ENCODE results near the gene MAP1A.

Gene MAP1A

GRCh38 chr15:43511012-43511885, 6.2 kb upstream of the MAP1A start:
- DNase-seq (ENCODE audit: low spot score), result no peak

- DNase-seq (ENCODE audit: low spot score), result no peak
These were observed 3.9 kb upstream of the MAP1A start for GRCh38 chr15:43513550-43513949.

DNA sequence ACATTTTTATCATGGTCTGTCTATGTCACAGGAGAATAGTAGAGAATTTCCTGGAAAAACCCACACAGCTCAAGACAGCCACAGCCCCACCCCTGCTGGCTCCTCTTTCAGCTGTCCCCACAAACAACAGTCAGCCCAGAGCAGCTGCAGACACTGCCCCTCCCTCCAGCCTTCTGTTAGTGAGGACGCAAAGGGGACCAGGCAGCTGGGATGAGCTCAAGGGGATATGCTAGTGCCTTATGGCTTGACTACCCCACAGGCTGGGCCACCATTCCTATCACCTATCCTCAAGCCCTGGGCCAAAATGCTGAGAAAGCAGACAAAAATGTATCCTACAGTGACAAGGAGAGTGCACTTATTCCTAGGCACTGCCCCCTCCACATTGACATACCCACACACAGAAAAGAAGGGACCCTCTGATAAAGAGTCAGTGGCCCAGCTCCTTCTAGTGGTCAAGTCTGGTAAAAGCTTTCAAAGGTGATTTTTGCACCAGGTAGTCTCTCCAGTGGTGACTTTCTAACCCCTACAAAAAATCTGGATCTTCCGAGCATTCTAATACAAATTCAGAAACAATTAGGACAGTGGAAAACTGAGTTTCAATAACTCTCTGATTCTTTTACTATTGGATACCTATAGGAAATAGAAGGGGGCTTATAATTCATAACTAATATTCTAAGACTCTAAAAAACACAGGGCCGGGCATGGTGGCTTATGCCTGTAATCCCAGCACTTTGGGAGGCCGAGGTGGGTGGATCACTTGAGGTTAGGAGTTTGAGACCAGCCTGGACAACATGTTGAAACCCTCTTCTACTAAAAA, 3.0 kb upstream of the MAP1A start:
- peak; percentile 59 for DNase-seq (ENCODE audit: low spot score)

GRCh38 chr15:43515741-43516140, 1.7 kb upstream of the MAP1A start:
- no peak for DNase-seq (ENCODE audit: low spot score)

DNA sequence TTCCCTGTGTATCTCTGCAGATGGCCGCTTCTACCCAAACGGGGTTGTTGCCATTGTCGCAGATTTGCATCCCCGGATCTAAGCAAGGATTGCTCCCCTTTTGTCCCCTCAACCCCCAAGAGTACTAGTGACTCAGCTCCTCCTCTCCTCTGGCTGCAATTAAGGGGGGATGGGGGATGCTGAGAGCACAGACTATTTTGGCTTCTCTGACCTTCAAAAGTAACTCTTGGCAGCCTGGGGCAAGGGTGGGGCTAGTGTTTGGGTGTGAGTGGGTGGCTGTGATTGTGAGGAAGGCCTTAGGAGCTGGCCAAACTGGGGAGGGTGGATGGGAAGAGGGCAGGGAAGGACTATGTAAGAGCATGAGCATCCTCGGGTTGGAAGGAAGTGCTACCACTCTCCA, 1.2 kb upstream of the MAP1A start:
- DNase-seq (ENCODE audit: low spot score), result no peak

GRCh38 chr15:43516801-43517353, 531 bp upstream of the MAP1A start:
- DNase-seq (ENCODE audit: low spot score), result no peak

GRCh38 chr15:43518197-43518761, 871 bp downstream of the MAP1A start:
- DNase-seq (ENCODE audit: low spot score), result no peak

GRCh38 chr15:43519196-43519595, 1.8 kb downstream of the MAP1A start:
- no peak for DNase-seq (ENCODE audit: low spot score)

- DNase-seq (ENCODE audit: low spot score), result no peak
These were observed 2.7 kb downstream of the MAP1A start for GRCh38 chr15:43520138-43520537.

- no peak for DNase-seq (ENCODE audit: low spot score)
These were observed 4.0 kb downstream of the MAP1A start for GRCh38 chr15:43521419-43521818.

- no peak for DNase-seq (ENCODE audit: low spot score)
These were observed 4.8 kb downstream of the MAP1A start for GRCh38 chr15:43522247-43522646.

GRCh38 chr15:43523646-43524045, 6.2 kb downstream of the MAP1A start:
- DNase-seq (ENCODE audit: low spot score), result no peak

- no peak for DNase-seq (ENCODE audit: low spot score)
These were observed 6.9 kb downstream of the MAP1A start for GRCh38 chr15:43524254-43524845.

DNA sequence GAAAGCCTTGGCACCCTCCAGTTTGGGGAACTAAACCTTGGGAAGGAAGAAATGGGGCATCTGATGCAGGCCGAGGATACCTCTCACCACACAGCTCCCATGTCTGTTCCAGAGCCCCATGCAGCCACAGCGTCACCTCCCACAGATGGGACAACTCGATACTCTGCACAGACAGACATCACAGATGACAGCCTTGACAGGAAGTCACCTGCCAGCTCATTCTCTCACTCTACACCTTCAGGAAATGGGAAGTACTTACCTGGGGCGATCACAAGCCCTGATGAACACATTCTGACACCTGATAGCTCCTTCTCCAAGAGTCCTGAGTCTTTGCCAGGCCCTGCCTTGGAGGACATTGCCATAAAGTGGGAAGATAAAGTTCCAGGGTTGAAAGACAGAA, 7.7 kb downstream of the MAP1A start:
- no peak for DNase-seq (ENCODE audit: low spot score)

- DNase-seq (ENCODE audit: low spot score), result no peak
These were observed 9.0 kb downstream of the MAP1A start for GRCh38 chr15:43526261-43526930.

- no peak for DNase-seq (ENCODE audit: low spot score)
These were observed 9.8 kb downstream of the MAP1A start for GRCh38 chr15:43527016-43527801.

DNA sequence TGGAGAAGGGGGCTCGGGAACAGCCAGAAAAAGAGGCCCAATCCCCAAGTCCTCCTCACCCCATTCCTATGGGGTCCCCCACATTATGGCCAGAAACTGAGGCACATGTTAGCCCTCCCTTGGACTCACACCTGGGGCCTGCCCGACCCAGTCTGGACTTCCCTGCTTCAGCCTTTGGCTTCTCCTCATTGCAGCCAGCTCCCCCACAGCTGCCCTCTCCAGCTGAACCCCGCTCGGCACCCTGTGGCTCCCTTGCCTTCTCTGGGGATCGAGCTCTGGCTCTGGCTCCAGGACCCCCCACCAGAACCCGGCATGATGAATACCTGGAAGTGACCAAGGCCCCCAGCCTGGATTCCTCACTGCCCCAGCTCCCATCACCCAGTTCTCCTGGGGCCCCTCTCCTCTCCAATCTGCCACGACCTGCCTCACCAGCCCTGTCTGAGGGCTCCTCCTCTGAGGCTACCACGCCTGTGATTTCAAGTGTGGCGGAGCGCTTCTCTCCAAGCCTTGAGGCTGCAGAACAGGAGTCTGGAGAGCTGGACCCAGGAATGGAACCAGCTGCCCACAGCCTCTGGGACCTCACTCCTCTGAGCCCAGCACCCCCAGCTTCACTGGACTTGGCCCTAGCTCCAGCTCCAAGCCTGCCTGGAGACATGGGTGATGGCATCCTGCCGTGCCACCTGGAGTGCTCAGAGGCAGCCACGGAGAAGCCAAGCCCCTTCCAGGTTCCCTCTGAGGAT, 10.6 kb downstream of the MAP1A start:
- no peak for DNase-seq (ENCODE audit: low spot score)

GRCh38 chr15:43528542-43529007, 11.2 kb downstream of the MAP1A start:
- DNase-seq (ENCODE audit: low spot score), result no peak

GRCh38 chr15:43529141-43529540, 11.7 kb downstream of the MAP1A start:
- no peak for DNase-seq (ENCODE audit: low spot score)

Measured in hematopoietic multipotent progenitor cell treated with erythropoietin and hydrocortisone succinate and interleukin-3 and kit ligand, for 17 days (in vitro differentiated cells).